ENCODE data around the gene USP34. TPM values are rescaled to one million over a fixed set of nuclear protein-coding genes. Genes with fewer than 3 reads are reported as not detected.

Gene USP34
- total RNA-seq, 1 donor from 2014 or later: 104 TPM

DNA sequence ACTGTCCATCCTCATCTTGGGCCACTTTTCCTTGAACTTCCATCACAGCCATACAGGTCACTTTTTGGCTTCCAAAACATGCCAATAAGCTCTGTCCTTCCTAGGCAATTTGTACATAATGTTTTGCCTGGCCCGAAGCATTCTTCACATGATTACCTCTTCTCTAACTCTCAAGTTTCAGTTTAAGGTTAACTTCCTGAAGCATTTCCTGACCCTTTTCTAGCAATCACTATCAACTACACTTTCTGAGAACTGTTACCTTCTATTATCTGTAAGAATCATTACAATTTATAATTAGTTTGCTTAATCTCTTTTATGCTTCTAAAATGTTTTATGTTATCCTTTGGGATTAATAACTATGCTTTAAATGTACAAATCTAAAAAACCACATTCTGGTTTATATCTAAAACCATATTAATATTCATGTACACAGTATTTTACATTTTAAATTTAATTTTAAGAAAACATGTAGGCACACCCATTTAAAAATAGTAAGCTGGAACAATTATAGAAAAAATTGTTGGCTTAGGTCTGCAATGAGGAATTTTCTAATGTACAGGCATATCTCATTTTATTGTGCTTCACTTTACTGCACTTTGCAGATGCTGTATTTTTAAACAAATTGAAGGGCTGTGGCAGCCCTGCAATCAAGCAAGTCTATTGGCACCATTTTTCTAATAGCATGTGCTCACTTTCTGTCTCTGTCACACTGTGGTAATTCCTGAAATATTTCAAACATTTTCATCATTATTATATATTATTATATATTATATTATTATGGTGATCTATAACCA, 232.5 kb downstream of the USP34 start:
- H3K4me1 Mint-ChIP-seq (ENCODE audit: low read depth, unreplicated experiment): peaks cover 5% of the 10 kb centered on the region
- no peaks in the 10 kb centered on the region for H3K36me3 Mint-ChIP-seq (ENCODE audit: unreplicated experiment)
- H3K9me3 Mint-ChIP-seq (ENCODE audit: unreplicated experiment): no peaks in the 10 kb centered on the region
- TF ChIP-seq, protein P1, sequence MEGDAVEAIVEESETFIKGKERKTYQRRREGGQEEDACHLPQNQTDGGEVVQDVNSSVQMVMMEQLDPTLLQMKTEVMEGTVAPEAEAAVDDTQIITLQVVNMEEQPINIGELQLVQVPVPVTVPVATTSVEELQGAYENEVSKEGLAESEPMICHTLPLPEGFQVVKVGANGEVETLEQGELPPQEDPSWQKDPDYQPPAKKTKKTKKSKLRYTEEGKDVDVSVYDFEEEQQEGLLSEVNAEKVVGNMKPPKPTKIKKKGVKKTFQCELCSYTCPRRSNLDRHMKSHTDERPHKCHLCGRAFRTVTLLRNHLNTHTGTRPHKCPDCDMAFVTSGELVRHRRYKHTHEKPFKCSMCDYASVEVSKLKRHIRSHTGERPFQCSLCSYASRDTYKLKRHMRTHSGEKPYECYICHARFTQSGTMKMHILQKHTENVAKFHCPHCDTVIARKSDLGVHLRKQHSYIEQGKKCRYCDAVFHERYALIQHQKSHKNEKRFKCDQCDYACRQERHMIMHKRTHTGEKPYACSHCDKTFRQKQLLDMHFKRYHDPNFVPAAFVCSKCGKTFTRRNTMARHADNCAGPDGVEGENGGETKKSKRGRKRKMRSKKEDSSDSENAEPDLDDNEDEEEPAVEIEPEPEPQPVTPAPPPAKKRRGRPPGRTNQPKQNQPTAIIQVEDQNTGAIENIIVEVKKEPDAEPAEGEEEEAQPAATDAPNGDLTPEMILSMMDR (IDR thresholded peaks at IDR 0.05; ENCODE audit: partially characterized antibody, unreplicated experiment): no peak
- no peak for DNase-seq
- H3K27me3 Mint-ChIP-seq (ENCODE audit: unreplicated experiment): no peaks in the 10 kb centered on the region
- no peak overlapping the region for H3K4me3 Mint-ChIP-seq (ENCODE audit: unreplicated experiment)
- no peak overlapping the region for H3K27ac Mint-ChIP-seq (ENCODE audit: unreplicated experiment)

DNA sequence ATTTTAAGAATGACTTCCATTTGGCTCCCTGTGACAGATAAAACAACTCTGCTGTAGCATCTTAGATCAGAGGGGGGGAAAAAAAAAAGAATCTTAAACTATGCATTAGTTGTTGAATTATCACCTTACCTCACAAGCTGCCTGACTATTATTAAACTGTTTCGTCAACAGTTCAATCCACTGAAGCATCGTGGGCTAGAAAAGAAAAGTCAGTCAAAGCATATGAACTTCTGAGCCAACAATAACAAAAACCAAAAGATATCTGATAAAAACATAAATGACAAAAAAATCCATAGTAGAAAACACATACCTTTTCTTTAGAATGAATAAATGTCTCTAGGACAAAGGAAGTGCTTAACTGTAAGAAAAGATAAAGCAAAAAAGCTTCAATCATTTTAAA, 235.2 kb downstream of the USP34 start:
- Mint-ChIP-seq H3K36me3 (ENCODE audit: unreplicated experiment) (no peaks in the 10 kb centered on the region), H3K4me3 (ENCODE audit: unreplicated experiment) (no peak overlapping the region), H3K27ac (ENCODE audit: unreplicated experiment) (no peak overlapping the region), H3K4me1 (ENCODE audit: low read depth, unreplicated experiment) (no peaks in the 10 kb centered on the region), H3K9me3 (ENCODE audit: unreplicated experiment) (no peaks in the 10 kb centered on the region), H3K27me3 (ENCODE audit: unreplicated experiment) (no peaks in the 10 kb centered on the region)
- TF ChIP-seq, protein P1 (IDR thresholded peaks at IDR 0.05; ENCODE audit: partially characterized antibody, unreplicated experiment): no peak
- DNase-seq: no peak

DNA sequence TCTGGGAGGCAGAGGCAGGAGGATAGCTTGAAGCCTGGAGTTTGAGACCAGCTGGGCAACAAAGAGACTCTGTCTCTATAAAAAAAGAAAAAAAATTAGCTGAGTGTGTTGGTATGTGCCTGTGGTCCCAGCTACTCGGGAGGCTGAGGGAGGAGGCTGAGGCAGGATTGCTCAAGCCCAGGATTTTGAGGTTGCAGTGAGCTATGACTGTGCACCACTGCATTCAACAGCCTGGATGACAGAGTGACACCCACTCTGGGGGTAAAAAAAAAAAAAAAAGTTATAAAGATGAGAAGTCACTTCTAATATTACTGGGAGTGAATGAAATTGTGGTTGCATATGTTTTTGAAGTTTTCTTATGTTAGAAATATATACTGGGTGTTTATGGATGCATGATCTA, 237.3 kb downstream of the USP34 start:
- no peaks in the 10 kb centered on the region for H3K27me3 Mint-ChIP-seq (ENCODE audit: unreplicated experiment)
- no peaks in the 10 kb centered on the region for H3K36me3 Mint-ChIP-seq (ENCODE audit: unreplicated experiment)
- TF ChIP-seq, protein P1 (IDR thresholded peaks at IDR 0.05; ENCODE audit: partially characterized antibody, unreplicated experiment): no peak
- no peaks in the 10 kb centered on the region for H3K4me1 Mint-ChIP-seq (ENCODE audit: low read depth, unreplicated experiment)
- no peaks in the 10 kb centered on the region for H3K9me3 Mint-ChIP-seq (ENCODE audit: unreplicated experiment)
- no peak overlapping the region for H3K27ac Mint-ChIP-seq (ENCODE audit: unreplicated experiment)
- DNase-seq: no peak
- H3K4me3 Mint-ChIP-seq (ENCODE audit: unreplicated experiment): no peak overlapping the region

DNA sequence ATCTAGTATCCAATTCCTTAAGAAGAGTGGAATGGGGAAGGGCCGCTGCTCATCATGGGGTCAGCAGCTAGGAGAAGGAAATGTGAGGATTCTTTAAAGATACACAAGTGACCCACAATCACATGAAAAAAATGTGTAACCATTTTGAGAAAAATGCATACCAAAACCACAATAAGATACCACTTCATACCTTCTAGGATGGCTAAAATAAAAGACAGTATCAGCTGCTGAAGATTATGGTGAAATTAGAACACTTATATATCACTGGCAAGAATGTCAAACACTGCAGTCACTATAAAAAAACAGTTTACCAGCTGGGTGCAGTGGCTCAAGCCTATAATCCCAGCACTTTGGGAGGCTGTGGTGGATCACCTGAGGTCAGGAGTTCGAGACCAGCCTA, 241.0 kb downstream of the USP34 start:
- no peak for DNase-seq
- Mint-ChIP-seq H3K27ac (ENCODE audit: unreplicated experiment) (no peak overlapping the region), H3K4me1 (ENCODE audit: low read depth, unreplicated experiment) (no peaks in the 10 kb centered on the region), H3K27me3 (ENCODE audit: unreplicated experiment) (no peaks in the 10 kb centered on the region), H3K36me3 (ENCODE audit: unreplicated experiment) (no peaks in the 10 kb centered on the region), H3K9me3 (ENCODE audit: unreplicated experiment) (no peaks in the 10 kb centered on the region), H3K4me3 (ENCODE audit: unreplicated experiment) (no peak overlapping the region)
- TF ChIP-seq, protein P1 (IDR thresholded peaks at IDR 0.05; ENCODE audit: partially characterized antibody, unreplicated experiment): no peak

DNA sequence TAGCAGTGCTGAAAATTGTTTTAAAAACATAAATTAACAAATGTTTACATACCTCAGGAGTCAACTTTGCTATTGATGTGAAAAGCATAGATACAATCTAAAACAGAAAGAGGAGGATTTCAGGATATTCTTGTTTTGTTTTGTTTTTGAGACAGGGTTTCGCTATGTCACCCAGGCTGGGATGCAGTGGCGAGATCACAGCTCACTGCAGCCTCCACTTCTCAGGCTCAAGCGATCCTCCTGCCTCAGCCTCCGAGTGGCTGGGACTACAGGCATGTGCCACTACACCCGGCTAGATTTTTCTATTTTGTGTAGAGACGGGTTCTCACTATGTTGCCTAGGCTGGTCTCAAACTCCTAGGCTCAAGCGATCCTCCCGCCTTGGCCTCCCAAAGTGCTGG, 248.3 kb downstream of the USP34 start:
- DNase-seq: no peak
- Mint-ChIP-seq H3K27me3 (ENCODE audit: unreplicated experiment) (no peaks in the 10 kb centered on the region), H3K9me3 (ENCODE audit: unreplicated experiment) (no peaks in the 10 kb centered on the region), H3K4me3 (ENCODE audit: unreplicated experiment) (no peak overlapping the region), H3K4me1 (ENCODE audit: low read depth, unreplicated experiment) (no peaks in the 10 kb centered on the region), H3K27ac (ENCODE audit: unreplicated experiment) (no peak overlapping the region), H3K36me3 (ENCODE audit: unreplicated experiment) (no peaks in the 10 kb centered on the region)
- TF ChIP-seq, protein P1 (IDR thresholded peaks at IDR 0.05; ENCODE audit: partially characterized antibody, unreplicated experiment): no peak
